ENCODE results near the gene NUDT17. TPM values are rescaled to one million over a fixed set of nuclear protein-coding genes. Genes with fewer than 3 reads are reported as not detected.
A peak's percentile ranks its signal among the peaks of the same experiment; 100 is the strongest.

NUDT17 gene
- total and polyA plus RNA-seq, 9 of the 15 experiments (the other 6 are each of a cell fraction or from before 2014, with no cell fraction given) = 2.1 to 10.0 (median 6.1) TPM

- TF ChIP-seq THRA (IDR thresholded peaks at IDR 0.05) (no peak), TAF1 (IDR thresholded peaks at IDR 0.05; ENCODE audit: control insufficient read depth, extremely low read depth, insufficient read depth, low read length, severe bottlenecking) (no peak), UBTF (IDR thresholded peaks at IDR 0.05; ENCODE audit: borderline replicate concordance in 1 of 2, low read depth in 2 of 2, low read length in 2 of 2) (no peak), TBL1XR1 (IDR thresholded peaks at IDR 0.05; ENCODE audit: low read length in 2 of 2) (no peak), ZNF592 (IDR thresholded peaks at IDR 0.05) (peak; percentile 23; the same call in 1 of the 2 replicates), TSC22D4 (tag; IDR thresholded peaks at IDR 0.05) (no peak), PBX2 (CRISPR knock-in tag; IDR thresholded peaks at IDR 0.05; ENCODE audit: low read depth) (no peak), PBX2 (tag; conservative IDR thresholded peaks at IDR 0.05; ENCODE audit: low read depth) (no peak), JUND (IDR thresholded peaks at IDR 0.05; ENCODE audit: borderline replicate concordance, low read depth, low read length) (0 out of 2 replicates have a peak, but pooled peaks have one; percentile 4), JUND (tag; IDR thresholded peaks at IDR 0.05; ENCODE audit: borderline replicate concordance, low read depth, low read length) (no peak), RBBP5 (IDR thresholded peaks at IDR 0.05; ENCODE audit: borderline replicate concordance, insufficient read depth, low read length, poor library complexity, severe bottlenecking) (peak; percentile 58), BDP1 (IDR thresholded peaks at IDR 0.05; ENCODE audit: insufficient read depth, insufficient read length) (no peak), VEZF1 (CRISPR knock-in tag; IDR thresholded peaks at IDR 0.05) (peak; percentile 36; the same call in 1 of the 2 replicates), ETV1 (tag; conservative IDR thresholded peaks at IDR 0.05; ENCODE audit: low read depth) (no peak), MECOM (CRISPR knock-in tag; IDR thresholded peaks at IDR 0.05) (0 out of 2 replicates have a peak, but pooled peaks have one; percentile 27)
These were observed 34.3 kb downstream of the NUDT17 start (continued) for GRCh38 chr1:145879775-145880174.
